Retinal pigment epithelial cell (primary cell): Measurements from ENCODE around the gene ACACB.

Experiments
- DNase-seq: peaks from one replicate; pipeline ENCODE4 v3.0.0-alpha.2; 2010; ENCODE audit warnings: low read depth
- H3K4me3 ChIP-seq: 2 replicates; pipeline ENCODE4 v1.5.1; 2011; ENCODE audit warnings: mild to moderate bottlenecking, low read length, control low read depth, moderate library complexity
- CTCF ChIP-seq: conservative IDR thresholded peaks from 2 replicates; pipeline ENCODE4 v1.5.1; 2011; ENCODE audit warnings: low read depth, low read length, control low read depth, inconsistent platforms

Gene ACACB

GRCh38 chr12:109197327-109197726 lies 80.9 kb downstream of the ACACB start:
- H3K4me3 ChIP-seq, result no peak overlapping the region
- DNase-seq, result no peak
- TF ChIP-seq CTCF, result no peak

GRCh38 chr12:109199324-109199723 lies 82.9 kb downstream of the ACACB start:
- no peak for DNase-seq
- TF ChIP-seq CTCF, result no peak
- no peak overlapping the region for H3K4me3 ChIP-seq

GRCh38 chr12:109200825-109201495 lies 84.6 kb downstream of the ACACB start:
- TF ChIP-seq CTCF, result no peak
- no peak overlapping the region for H3K4me3 ChIP-seq
- no peak for DNase-seq

- H3K4me3 ChIP-seq, result no peak overlapping the region
- DNase-seq, result no peak
- TF ChIP-seq CTCF, result no peak
These were observed 85.1 kb downstream of the ACACB start for GRCh38 chr12:109201496-109201885.

GRCh38 chr12:109202770-109203169 lies 86.4 kb downstream of the ACACB start:
- no peak for TF ChIP-seq CTCF
- no peak overlapping the region for H3K4me3 ChIP-seq
- DNase-seq, result no peak

GRCh38 chr12:109203480-109203879 lies 87.1 kb downstream of the ACACB start:
- DNase-seq, result no peak
- TF ChIP-seq CTCF, result peak; percentile 9
- H3K4me3 ChIP-seq, result no peak overlapping the region

GRCh38 chr12:109209082-109209481 lies 92.7 kb downstream of the ACACB start:
- H3K4me3 ChIP-seq, result no peak overlapping the region
- no peak for DNase-seq
- TF ChIP-seq CTCF, result no peak
